AML-193 (cell line): ENCODE data around the gene ACTR3C.
A peak's percentile ranks its signal among the peaks of the same experiment; 100 is the strongest.

Source experiments
- DNase-seq, 2 experiments: peaks; one replicate each; lab custom pipeline; 2025; lab: John Stamatoyannopoulos, UW

Gene ACTR3C

GRCh38 chr7:150322833-150323681, at the start of gene ACTR3C, which contains the start of gene LRRC61:
ACTR3C (minus strand) TSS chr7:150323545; CDS start chr7:150295296, 28,249 bp downstream.
LRRC61 (plus strand) TSS chr7:150323355; CDS start chr7:150336862, 13,507 bp downstream.
- peak; percentile 21 to 37 for DNase-seq

DNA sequence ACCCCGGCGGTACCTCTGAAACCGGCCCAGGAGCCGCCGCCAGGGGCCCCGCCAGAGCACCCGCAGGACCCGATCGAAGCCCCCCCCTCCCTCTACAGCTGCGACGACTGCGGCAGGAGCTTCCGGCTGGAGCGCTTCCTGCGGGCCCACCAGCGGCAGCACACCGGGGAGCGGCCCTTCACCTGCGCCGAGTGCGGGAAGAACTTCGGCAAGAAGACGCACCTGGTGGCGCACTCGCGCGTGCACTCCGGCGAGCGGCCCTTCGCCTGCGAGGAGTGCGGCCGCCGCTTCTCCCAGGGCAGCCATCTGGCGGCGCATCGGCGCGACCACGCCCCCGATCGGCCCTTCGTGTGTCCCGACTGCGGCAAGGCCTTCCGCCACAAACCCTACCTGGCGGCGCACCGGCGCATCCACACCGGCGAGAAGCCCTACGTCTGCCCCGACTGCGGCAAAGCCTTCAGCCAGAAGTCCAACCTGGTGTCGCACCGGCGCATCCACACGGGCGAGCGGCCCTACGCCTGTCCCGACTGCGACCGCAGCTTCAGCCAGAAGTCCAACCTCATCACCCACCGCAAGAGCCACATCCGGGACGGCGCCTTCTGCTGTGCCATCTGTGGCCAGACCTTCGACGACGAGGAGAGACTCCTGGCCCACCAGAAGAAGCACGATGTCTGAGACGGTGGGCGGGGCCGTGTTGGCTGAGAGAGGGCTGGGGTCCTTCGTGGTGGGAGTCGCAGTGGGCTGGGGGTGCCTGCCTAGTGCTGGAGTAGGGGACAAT, 49.1 kb upstream of the ACTR3C start:
- DNase-seq = no peak

DNA sequence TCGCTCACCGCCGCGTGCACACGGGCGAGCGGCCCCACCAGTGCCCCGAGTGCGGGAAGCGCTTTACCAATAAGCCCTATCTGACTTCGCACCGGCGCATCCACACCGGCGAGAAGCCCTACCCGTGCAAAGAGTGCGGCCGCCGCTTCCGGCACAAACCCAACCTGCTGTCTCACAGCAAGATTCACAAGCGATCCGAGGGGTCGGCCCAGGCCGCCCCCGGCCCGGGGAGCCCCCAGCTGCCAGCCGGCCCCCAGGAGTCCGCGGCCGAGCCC, 48.6 kb upstream of the ACTR3C start:
- no peak for DNase-seq

GRCh38 chr7:150371131-150371995, 48.0 kb upstream of the ACTR3C start:
- DNase-seq = no peak

DNA sequence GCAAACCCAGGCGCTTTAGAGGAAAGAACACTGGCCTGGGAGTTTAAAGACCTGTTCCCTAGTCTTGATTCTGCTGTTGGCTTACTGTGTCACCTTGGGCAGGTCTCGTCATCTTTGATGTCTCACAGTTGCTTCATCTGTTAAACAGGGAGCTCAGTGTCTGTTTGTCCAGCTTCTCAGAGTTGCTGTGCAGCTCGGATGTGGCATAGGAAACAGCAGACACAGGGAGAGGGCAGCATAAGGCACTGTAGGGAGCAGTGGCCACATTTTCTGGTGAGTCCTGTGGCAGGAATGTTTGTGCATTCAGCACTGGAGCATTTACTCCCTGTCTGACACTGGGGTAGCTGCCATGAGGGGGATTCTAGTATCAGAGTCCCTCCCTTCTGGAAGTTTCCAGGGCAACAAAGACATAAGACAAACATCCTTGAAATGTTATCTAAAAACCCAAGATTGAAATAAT, 47.3 kb upstream of the ACTR3C start:
- no peak for DNase-seq

DNA sequence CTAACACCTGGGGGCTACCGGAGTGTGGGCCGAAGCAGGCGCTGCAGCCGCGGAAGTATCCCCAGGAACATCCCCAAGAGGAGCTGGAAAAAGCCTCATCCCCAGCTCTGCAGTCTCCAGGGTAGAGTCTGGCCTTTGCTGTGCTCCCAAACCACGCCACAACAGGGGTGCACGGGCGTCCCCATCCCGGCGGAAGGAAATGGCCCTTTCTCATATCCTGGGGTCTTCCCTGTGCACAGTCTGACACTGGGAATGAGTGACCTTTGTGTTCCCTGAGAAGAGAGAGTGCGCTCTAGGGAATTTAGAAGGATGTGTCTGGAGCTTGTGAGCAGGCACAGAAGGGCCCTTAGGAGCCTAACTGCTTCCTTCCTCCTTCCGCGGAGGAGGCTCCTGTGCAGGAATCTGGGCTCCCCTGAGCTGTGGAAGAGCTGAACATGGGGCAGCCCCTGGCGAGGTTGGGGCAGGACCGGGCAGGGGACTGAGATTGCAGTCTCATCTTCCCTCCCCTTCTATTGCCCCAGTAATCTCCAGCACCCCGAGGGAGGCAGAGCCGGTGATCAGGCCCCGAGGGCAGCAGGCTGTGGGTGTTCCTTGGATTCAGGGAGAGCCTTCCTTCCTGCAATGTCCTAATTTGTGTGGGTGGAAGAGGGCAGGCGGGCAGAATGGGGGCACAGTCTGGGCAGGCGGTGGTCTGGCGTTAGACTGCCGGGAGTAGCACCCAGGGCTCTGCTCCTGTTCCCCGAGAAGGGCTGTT, 46.6 kb upstream of the ACTR3C start:
- no peak for DNase-seq

GRCh38 chr7:150368884-150369747, 45.8 kb upstream of the ACTR3C start:
- peak; percentile 32 to 38 for DNase-seq

DNA sequence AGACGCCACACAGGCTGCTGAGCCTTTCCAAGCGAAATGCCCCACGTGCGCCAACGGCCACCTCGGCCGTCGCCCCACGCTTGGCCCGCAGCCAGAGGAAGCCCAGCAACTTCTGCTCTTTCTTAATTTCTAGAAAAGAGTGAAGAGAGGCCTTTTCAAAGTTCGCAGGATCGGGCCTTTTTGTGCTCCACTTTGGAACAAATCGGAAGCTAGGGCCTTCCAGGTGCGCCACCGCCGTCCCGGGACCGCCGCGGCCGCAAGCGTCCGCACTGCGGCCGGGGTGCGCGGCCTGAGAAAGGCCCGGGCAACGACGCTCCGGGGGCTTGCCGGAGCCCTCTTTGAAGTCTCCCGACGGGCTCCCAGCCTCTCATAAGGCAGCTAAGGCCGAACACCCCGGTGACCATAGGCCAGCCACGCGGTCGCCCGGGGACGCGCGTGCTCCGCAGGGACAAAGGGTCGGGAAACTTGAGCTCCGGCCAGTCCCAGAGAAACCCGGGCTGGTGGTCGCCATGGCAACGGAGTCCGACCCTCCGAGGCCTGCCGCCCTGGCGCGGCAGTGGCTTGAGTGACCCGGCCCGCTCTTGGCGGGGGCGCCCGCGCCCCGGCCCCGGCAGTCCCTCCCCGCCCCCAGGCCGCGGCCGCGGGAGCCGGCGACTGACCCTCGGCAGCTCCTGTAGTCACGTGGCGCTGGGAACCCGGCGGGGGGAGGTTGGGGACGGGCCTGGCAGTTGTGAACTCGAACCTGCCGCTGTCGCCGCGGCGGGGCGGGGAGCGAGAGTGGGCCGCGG, 44.9 kb upstream of the ACTR3C start, which contains the start of gene REPIN1:
Gene REPIN1 (plus strand): TSS at position 727 of the 788 bp plus-strand sequence. CDS start 890 bp downstream, outside the sequence.
- peak; percentile 70 to 74 for DNase-seq

DNA sequence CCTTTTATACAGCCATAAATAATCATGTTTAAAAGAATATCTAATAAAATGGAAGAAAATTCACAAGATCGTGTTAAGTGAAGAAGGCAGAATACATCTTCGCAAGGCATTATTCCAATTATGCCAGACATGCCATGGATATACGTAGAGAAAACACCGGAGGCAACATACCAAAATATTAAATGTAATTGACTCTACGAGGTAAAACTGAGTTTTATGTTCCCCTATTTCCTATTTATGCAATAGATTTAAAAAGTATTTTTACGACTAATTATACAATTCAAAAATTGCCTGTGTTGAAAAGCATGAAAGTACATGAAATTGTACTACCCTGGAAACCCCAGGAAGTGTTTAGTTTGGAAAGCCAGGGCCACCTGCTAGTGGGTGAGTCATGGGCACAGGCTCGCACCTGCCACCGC, 44.3 kb upstream of the ACTR3C start:
- DNase-seq = no peak

GRCh38 chr7:150365673-150366398, 42.5 kb upstream of the ACTR3C start:
- peak; percentile 69 to 71 for DNase-seq

DNA sequence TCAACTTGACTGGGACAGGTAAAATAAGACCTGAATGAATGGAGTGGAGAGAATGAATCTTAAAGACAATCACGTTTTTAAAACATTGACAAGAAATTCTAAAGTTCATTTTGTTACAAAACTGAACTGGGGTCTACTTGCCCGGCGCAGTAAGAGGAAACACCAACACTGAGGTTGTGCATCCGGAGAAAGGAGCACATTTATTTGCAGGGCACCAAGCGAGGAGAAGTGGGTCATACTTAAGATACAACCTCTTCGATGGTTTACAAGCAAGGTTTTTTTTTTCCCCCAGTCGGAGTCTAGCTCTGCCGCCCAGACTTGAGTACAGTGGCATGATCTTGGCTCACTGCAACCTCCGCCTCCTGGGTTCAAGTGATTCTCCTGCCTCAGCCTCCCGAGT, 41.8 kb upstream of the ACTR3C start:
- DNase-seq = no peak

DNA sequence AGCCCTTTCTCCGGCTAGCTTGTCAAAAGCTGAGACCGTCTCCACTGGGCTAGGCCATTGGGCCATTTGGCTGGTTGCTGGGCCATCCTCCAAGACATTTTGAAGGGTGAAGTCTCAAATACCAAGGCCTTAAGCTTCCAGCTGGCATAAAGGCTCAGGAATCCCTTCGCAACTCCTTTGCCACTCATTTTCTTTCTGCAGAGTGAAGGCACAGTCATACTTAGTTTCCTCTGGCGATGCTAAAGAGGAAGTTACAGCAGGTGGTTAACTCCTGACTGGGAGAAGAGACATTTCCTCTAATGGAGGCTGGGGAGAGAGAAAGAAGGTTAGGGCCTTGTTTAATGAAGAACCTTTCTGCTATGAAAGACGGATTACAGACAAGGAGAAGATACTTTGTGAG, 40.5 kb upstream of the ACTR3C start:
- peak; percentile 76 to 83 for DNase-seq

DNA sequence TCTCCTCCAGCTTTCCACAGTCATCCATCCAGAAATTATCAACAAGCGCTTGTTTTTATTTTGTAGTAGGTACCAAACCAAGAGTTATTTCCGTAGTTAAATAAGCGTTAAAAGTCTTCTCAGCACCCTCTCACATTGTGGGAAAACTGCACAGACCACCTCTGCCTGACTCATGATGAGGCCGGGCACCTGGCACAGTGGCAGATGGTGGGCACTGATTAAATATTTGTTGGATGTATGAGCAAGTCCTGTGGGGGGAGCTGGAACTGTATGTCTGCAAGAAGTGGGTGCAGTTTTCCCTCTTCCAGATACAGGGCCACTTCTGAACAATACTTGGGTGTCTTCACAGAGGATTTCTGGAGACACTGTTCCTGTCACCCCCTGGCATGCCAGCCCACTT, 40.0 kb upstream of the ACTR3C start:
- no peak for DNase-seq

GRCh38 chr7:150361807-150362621, 38.7 kb upstream of the ACTR3C start:
- no peak for DNase-seq

GRCh38 chr7:150361402-150361801, 38.1 kb upstream of the ACTR3C start:
- no peak for DNase-seq

- DNase-seq = no peak
These were observed 37.2 kb upstream of the ACTR3C start for GRCh38 chr7:150360363-150361058.
